Calu3 (cell line): Measurements from ENCODE around the gene RASSF4. TPM values are rescaled to one million over a fixed set of nuclear protein-coding genes. Genes with fewer than 3 reads are reported as not detected.

Source experiments
- BruUV-seq: library from RNA; stranded (reverse); fragments of 400-500 nt; replicated peaks from 2 replicates; lab custom pipeline; 2021; lab: Mats Ljungman, UMichigan
- CTCF ChIA-PET: fragments of 300-600 bp; sonication (Branson Sonifier 250); formaldehyde crosslinking; loops from one replicate; lab custom pipeline; 2022; ENCODE audit warnings: antibody characterized with exemption; lab: Charles Lee
- DNase-seq: peaks from one replicate; pipeline ENCODE4 v3.0.0; 2022
- H3K27ac Mint-ChIP-seq: one replicate; pipeline ENCODE4 v1.8.0; 2022; ENCODE audit warnings: mixed read lengths; ENCODE audit not compliant: unreplicated experiment
- H3K27me3 Mint-ChIP-seq: one replicate; pipeline ENCODE4 v1.8.0; 2022; ENCODE audit warnings: mixed read lengths; ENCODE audit not compliant: unreplicated experiment
- H3K36me3 Mint-ChIP-seq: one replicate; pipeline ENCODE4 v1.8.0; 2022; ENCODE audit warnings: mild to moderate bottlenecking, moderate library complexity, mixed read lengths; ENCODE audit not compliant: insufficient read depth, unreplicated experiment
- H3K4me1 Mint-ChIP-seq: one replicate; pipeline ENCODE4 v1.8.0; 2022; ENCODE audit warnings: mild to moderate bottlenecking, low read depth, mixed read lengths; ENCODE audit not compliant: unreplicated experiment
- H3K4me3 Mint-ChIP-seq: one replicate; pipeline ENCODE4 v1.8.0; 2022; ENCODE audit warnings: mild to moderate bottlenecking, low read depth, moderate library complexity, mixed read lengths; ENCODE audit not compliant: unreplicated experiment
- H3K9me3 Mint-ChIP-seq: one replicate; pipeline ENCODE4 v1.8.0; 2022; ENCODE audit warnings: low read depth, mixed read lengths; ENCODE audit not compliant: unreplicated experiment
- CTCF ChIP-seq: fragments of 200-600 bp; IDR thresholded peaks from one replicate; pipeline ENCODE4 v1.8.0; 2022; ENCODE audit warnings: antibody characterized with exemption; ENCODE audit not compliant: unreplicated experiment
- intact Hi-C: fragments of 100-400 bp; cut with micrococcal nuclease; formaldehyde crosslinking; loops from one replicate; pipeline ENCODE4 v1.10.0; 2022; ENCODE audit not compliant: unreplicated experiment
- total RNA-seq: library from RNA; stranded (reverse); gene quantifications from 2 replicates; pipeline ENCODE4 v1.2.3, GENCODE V29; 2022

RASSF4 gene
- total RNA-seq, 1 experiment from 2014 or later = 2.2 TPM

- intact Hi-C loops = loop anchor here (5.0 kb wide), 1 partner anchor 63 kb away; no protein-coding TSS in a partner anchor
- H3K36me3 Mint-ChIP-seq = peaks cover 3% of the 10 kb centered on the region
- DNase-seq = no peak
- CTCF ChIA-PET = interaction anchor here (0.7 to 1.6 kb wide), 3 partner anchors 16 to 62 kb away, joined by 4 to 6 read pairs (median 5); partner anchors contain the start of gene DEPP1
- no peak overlapping the region for H3K4me3 Mint-ChIP-seq
- H3K4me1 Mint-ChIP-seq = peaks cover 13% of the 10 kb centered on the region
- H3K27ac Mint-ChIP-seq = no peak overlapping the region
- no TSS peak for BruUV-seq
- no peak for TF ChIP-seq CTCF
- peaks cover 4% of the 10 kb centered on the region for H3K9me3 Mint-ChIP-seq
- peaks cover 9% of the 10 kb centered on the region for H3K27me3 Mint-ChIP-seq
These were observed 35.3 kb downstream of the RASSF4 start for GRCh38 chr10:44994752-44995530.

- H3K36me3 Mint-ChIP-seq = peaks cover 9% of the 10 kb centered on the region
- no peak overlapping the region for H3K27ac Mint-ChIP-seq
- peaks cover 13% of the 10 kb centered on the region for H3K27me3 Mint-ChIP-seq
- peaks cover 13% of the 10 kb centered on the region for H3K4me1 Mint-ChIP-seq
- CTCF ChIA-PET = no interaction called here
- no peak for TF ChIP-seq CTCF
- no TSS peak for BruUV-seq
- H3K9me3 Mint-ChIP-seq = peaks cover 6% of the 10 kb centered on the region
- intact Hi-C loops = no loop called here
- H3K4me3 Mint-ChIP-seq = no peak overlapping the region
- DNase-seq = no peak
These were observed 35.9 kb downstream of the RASSF4 start for GRCh38 chr10:44995581-44995913.

DNA sequence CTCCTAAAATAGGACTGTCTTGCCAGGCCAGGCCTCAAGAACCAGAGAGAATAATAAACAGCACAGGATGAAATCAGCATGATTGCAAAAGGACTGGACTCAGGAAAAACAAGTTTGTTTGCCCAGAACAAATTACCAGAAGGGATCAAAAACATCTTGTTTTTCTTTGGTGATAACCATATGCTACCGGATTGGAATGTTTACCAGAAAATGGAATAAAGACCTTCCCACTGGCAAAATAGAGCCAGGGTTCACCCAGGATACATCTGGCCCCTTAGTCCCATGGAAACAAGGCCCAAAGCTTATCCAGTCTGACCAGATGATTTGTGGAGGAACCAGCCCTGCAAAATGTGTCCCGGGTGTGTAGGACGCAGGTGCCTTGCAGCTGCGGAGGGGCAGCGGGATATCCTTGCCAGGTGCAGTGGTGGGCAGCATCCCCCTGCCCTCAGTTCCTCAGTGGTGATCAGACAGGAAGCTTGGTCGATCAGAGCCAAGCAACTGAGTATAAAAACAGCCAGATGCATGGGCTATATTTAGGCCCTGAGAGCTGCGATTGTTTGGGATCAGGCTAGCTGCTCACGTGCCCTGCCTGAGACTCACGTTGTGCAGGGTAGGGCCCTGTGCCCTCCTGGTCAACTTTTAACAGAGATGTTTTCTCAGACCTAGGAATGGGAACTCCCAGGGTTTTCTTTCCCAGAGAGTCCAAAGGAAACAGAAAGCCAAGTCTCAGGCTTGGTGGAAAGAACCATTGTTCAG is 36.5 kb downstream of the RASSF4 start:
- no peak for DNase-seq
- peaks cover 10% of the 10 kb centered on the region for H3K36me3 Mint-ChIP-seq
- peaks cover 13% of the 10 kb centered on the region for H3K4me1 Mint-ChIP-seq
- no peak overlapping the region for H3K27ac Mint-ChIP-seq
- intact Hi-C loops = no loop called here
- CTCF ChIA-PET = no interaction called here
- H3K27me3 Mint-ChIP-seq = peaks cover 13% of the 10 kb centered on the region
- peaks cover 6% of the 10 kb centered on the region for H3K9me3 Mint-ChIP-seq
- H3K4me3 Mint-ChIP-seq = no peak overlapping the region
- BruUV-seq = no TSS peak
- no peak for TF ChIP-seq CTCF

GRCh38 chr10:44997105-44997748 is 37.6 kb downstream of the RASSF4 start:
- no peak overlapping the region for H3K4me3 Mint-ChIP-seq
- peaks cover 6% of the 10 kb centered on the region for H3K9me3 Mint-ChIP-seq
- CTCF ChIA-PET = no interaction called here
- H3K27me3 Mint-ChIP-seq = peaks cover 13% of the 10 kb centered on the region
- intact Hi-C loops = no loop called here
- TF ChIP-seq CTCF = no peak
- peaks cover 10% of the 10 kb centered on the region for H3K36me3 Mint-ChIP-seq
- H3K4me1 Mint-ChIP-seq = peaks cover 13% of the 10 kb centered on the region
- H3K27ac Mint-ChIP-seq = no peak overlapping the region
- BruUV-seq = no TSS peak
- no peak for DNase-seq
